ENCODE results near the gene ADAMTSL2. TPM values are rescaled to one million over a fixed set of nuclear protein-coding genes. Genes with fewer than 3 reads are reported as not detected.

ADAMTSL2 gene
- polyA plus RNA-seq, 1 donor (not counting 4 experiments of a cell fraction or from before 2014, with no cell fraction given), result not detected

GRCh38 chr9:133622555-133622954, 88.1 kb downstream of the ADAMTSL2 start:
- no peaks in the 10 kb centered on the region for H3K79me2 ChIP-seq (ENCODE audit: control insufficient read depth, insufficient read depth, low read length)
- FAIRE-seq (no peak), DNase-seq (ENCODE audit: low read depth, low spot score) (no peak)
- H3K4me1 ChIP-seq (ENCODE audit: control insufficient read depth, extremely low read depth, insufficient read depth, low read length), result no peaks in the 10 kb centered on the region
- no peak for TF ChIP-seq CTCF (optimal IDR thresholded peaks at IDR 0.05 in 1 of 3, IDR thresholded peaks at IDR 0.05 in 1 of 3, conservative IDR thresholded peaks at IDR 0.05 in 1 of 3; ENCODE audit: extremely low read depth in 1 of 3, insufficient read depth in 2 of 3, low read length in 3 of 3)
- TF ChIP-seq EZH2 (IDR thresholded peaks at IDR 0.05; ENCODE audit: low read length), result no peak
- no peak overlapping the region for H3K9ac ChIP-seq (ENCODE audit: control insufficient read depth, extremely low read depth, insufficient read depth, low read length)
- H2AFZ ChIP-seq (ENCODE audit: control insufficient read depth, low read length), result no peak overlapping the region
- H3K27me3 ChIP-seq (ENCODE audit: control insufficient read depth, extremely low read depth, insufficient read depth, low read length), result peaks cover 14% of the 10 kb centered on the region
- no peaks in the 10 kb centered on the region for H4K20me1 ChIP-seq (ENCODE audit: control insufficient read depth, extremely low read depth, insufficient read depth, low read length)
- no peaks in the 10 kb centered on the region for H3K36me3 ChIP-seq (ENCODE audit: control insufficient read depth in 2 of 2, extremely low read depth in 1 of 2, insufficient read depth in 2 of 2, low read length in 2 of 2)
- no peak overlapping the region for H3K27ac ChIP-seq (ENCODE audit: control insufficient read depth, insufficient read depth, low read length)
- H3K9me3 ChIP-seq (ENCODE audit: control insufficient read depth, low read depth, low read length), result no peaks in the 10 kb centered on the region
- H3K4me3 ChIP-seq (ENCODE audit: control insufficient read depth in 2 of 3, extremely low read depth in 1 of 3, insufficient read depth in 2 of 3, low read depth in 1 of 3, low read length in 3 of 3), result no peak overlapping the region
- no peak overlapping the region for H3K4me2 ChIP-seq (ENCODE audit: control insufficient read depth, extremely low read depth, insufficient read depth, low read depth, low read length)
- H3K9me1 ChIP-seq (ENCODE audit: control insufficient read depth, extremely low read depth, insufficient read depth, low read length), result no peaks in the 10 kb centered on the region
- dilution Hi-C loops (cut with MboI; ENCODE audit: extremely low pct_ligation_motif_present, low sequenced_read_pairs), result no loop called here

Other genes with a start within 250 kb of the ADAMTSL2 start
- gene SURF6, start 198.5 kb upstream of the ADAMTSL2 start, polyA plus RNA-seq, result 11.8 to 13.0 TPM (median 12.4 TPM) in 3 replicates
- 15.3 to 25.6 TPM (median 15.9 TPM) in 3 replicates for gene MED22, start 186.6 kb upstream of the ADAMTSL2 start, polyA plus RNA-seq
- gene RPL7A, start 186.5 kb upstream of the ADAMTSL2 start, polyA plus RNA-seq, result 2,394 to 3,298 TPM (median 2,684 TPM) in 3 replicates
- gene SURF1, start 178.2 kb upstream of the ADAMTSL2 start, polyA plus RNA-seq, result 31.1 to 34.0 TPM (median 32.9 TPM) in 3 replicates
- gene SURF2, start 178.2 kb upstream of the ADAMTSL2 start, polyA plus RNA-seq, result 21.2 to 29.0 TPM (median 28.2 TPM) in 3 replicates
- 120 to 232 TPM (median 153 TPM) in 3 replicates for gene SURF4, start 158.6 kb upstream of the ADAMTSL2 start, polyA plus RNA-seq
- 0.39 to 0.77 TPM in 2 of 3 replicates, not detected in the other for gene STKLD1, start 158.3 kb upstream of the ADAMTSL2 start, polyA plus RNA-seq
- 18.8 to 23.9 TPM (median 21.5 TPM) in 3 replicates for gene REXO4, start 116.7 kb upstream of the ADAMTSL2 start, polyA plus RNA-seq
- 1.1 to 2.9 TPM (median 1.2 TPM) in 3 replicates for gene ADAMTS13, start 112.3 kb upstream of the ADAMTSL2 start, polyA plus RNA-seq
- 2.5 to 6.0 TPM (median 3.4 TPM) in 3 replicates for gene CACFD1, start 74.7 kb upstream of the ADAMTSL2 start, polyA plus RNA-seq
- 15.9 to 30.4 TPM (median 28.3 TPM) in 3 replicates for gene SLC2A6, start 55.6 kb upstream of the ADAMTSL2 start, polyA plus RNA-seq
- gene MYMK, start 9.7 kb upstream of the ADAMTSL2 start, polyA plus RNA-seq, result not detected in 3 replicates
- gene FAM163B, start 74.7 kb downstream of the ADAMTSL2 start, polyA plus RNA-seq, result not detected in 3 replicates
- not detected in 3 replicates for gene DBH, start 101.7 kb downstream of the ADAMTSL2 start, polyA plus RNA-seq
- gene SARDH, start 203.6 kb downstream of the ADAMTSL2 start, polyA plus RNA-seq, result 0.03 TPM in 3 replicates